ENCODE data around the gene FGGY. TPM values are rescaled to one million over a fixed set of nuclear protein-coding genes. Genes with fewer than 3 reads are reported as not detected.
"Not testable (repeated sequence)": the region's sequence is repeated elsewhere in the genome, so short reads cannot be mapped to it uniquely, and the experiment has no call there.

The FGGY gene
- total RNA-seq, 1 donor from 2014 or later, result 23.1 TPM

DNA sequence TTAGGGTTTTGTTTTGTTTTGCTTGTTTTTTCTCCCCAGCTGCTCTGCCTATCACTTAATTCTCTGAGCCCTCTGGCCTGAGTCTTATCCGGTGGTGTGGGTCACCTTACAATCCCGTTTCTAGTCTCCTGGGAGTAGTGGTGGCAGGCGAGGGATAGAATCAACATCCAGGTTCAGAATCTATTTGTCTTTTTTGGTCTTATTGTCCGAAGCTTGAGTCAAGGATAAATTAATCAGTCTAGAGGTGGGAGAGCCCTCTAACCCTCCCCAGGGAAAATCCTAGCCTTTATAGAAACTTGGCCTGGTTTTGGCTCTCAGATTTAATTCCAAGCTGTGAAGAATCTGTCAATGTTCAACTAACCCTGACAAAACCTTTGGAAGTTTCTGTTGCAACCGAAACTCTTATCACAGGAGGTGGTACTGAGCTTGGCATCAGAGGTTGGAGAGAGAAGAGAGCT, 246.3 kb downstream of the FGGY start:
- DNase-seq (no peak), ATAC-seq (ENCODE audit: poor library complexity) (no peak)
- intact Hi-C loops (cut with DNase I), result no loop called here

DNA sequence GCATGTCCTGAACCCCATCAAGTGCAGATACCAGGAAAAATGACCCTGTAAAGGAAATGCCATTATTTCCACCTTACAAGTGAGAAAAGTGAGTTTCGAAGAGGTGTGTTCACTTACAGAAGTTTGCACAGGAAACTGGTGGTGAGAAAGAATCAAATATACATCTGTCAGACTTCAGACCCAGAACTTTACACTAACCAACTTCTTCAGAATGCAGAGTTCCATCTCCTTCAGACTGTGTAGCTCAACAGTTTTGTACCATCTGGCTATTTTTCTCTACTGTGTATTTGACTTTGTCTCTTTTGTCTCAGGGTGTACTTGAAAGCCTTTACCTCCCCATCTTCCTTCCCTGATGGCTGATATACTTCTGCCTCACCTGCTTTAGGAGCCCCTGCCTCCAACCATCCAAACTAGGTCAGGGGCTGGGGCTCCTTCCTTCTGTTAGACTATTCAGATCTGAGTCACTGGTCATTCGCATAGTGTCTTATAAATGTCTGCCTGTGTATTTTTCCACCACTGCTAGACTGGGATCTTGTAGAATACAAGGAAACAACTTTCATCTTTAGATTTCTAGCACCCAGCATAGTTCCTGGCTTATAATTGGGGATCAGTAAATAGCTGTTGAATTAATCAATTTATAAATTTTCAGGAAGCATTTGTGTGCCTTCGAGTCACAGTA, 247.9 kb downstream of the FGGY start:
- intact Hi-C loops (cut with DNase I), result no loop called here
- ATAC-seq (ENCODE audit: poor library complexity), result no peak
- DNase-seq, result no peak

DNA sequence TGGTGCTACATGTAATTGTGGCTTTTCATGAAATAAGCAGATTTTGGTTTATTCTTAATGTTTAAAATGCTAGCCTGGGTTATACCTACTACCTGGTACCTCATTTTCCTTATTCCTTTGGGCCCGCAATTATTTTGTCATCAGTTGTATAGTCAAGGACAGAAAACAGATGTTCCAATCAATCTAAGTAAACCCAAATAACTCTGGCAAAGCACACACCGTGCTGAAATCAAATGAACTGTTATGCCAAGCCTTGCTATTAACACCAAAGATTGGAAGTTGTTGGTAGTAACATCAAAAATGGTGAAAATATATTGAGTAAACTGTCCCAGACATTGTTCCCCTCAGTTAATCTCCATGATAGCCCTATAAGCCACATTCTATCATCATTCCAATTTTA, 248.9 kb downstream of the FGGY start:
- ATAC-seq (ENCODE audit: poor library complexity) (no peak), DNase-seq (no peak)
- intact Hi-C loops (cut with DNase I), result no loop called here

DNA sequence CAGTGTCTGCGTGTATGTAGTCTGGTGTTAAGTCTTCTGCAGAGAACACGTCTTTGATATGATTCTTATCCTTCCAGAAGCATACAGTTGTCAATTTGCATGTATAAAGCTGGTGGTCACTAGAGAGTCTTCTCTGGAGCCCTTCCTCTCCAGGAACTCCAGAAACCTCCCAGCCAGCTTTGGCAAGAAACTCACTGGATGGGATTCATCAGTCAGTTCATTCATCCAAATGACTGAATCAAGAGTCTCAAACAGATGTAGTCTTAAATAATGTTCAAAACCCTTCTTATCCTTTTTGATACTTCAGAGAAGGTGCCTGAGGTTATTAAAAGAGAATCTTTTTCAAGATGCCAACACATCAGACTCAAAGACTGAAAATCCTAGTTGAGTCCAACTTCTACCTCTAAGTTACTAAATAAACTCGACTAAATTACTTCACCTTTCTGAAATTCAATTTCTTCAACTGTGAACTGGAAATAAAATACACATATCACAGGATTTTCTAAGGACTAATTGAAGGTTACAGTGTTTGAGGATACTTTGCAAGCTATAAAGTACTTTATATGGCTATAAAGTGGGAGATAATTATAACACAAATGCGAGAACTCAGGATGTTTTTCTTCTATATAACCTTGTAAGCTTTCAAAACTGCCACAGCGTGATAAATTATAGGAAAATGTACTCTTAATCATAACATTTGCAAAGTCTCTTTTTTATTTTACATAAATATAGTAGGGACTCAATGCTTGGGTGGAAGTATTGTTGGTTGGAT, 252.4 kb downstream of the FGGY start:
- intact Hi-C loops (cut with DNase I), result no loop called here
- ATAC-seq (ENCODE audit: poor library complexity) (peak; percentile 57), DNase-seq (no peak)

DNA sequence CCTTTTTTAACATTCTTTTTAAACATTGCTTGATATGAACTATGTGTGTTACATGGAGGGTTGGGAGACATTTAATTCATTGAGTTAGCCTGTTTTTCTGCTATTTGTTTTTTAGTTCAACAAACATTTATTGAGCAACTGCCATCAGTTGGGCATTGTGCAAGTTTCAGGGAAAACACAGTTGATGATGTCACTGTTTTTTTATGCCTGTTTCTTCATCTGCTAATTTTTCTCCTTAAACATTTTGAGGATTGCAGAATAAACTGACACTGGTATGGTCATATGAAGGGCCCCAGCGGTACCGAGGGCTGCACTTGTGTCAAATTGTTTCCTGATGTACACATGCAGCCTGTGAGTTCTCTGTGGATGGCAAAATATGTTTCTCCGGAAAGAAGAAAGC, 253.0 kb downstream of the FGGY start:
- ATAC-seq (ENCODE audit: poor library complexity) (peak; percentile 62), DNase-seq (peak; percentile 52)
- intact Hi-C loops (cut with DNase I), result no loop called here

DNA sequence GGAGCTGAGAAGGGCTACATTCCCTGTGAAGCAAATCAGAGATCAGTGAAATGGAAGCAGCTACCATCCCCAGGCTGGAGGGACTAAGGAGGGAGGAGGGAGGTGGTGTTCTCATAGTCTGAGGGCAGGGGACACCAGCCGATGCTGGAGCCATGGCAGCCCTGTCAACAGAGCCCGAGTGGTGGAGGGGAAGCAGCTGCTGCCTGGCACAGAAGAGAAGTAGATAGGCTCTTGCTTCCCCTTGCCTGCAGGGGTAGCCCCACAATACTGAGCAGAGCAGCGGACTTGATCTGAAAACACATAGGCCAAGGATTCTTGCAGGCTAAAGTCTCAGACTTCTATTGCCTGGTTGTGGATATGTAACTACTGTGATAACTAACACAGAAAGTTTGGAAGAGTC, 255.1 kb downstream of the FGGY start:
- DNase-seq, result peak; percentile 45
- intact Hi-C loops (cut with DNase I), result no loop called here
- no peak for ATAC-seq (ENCODE audit: poor library complexity)

DNA sequence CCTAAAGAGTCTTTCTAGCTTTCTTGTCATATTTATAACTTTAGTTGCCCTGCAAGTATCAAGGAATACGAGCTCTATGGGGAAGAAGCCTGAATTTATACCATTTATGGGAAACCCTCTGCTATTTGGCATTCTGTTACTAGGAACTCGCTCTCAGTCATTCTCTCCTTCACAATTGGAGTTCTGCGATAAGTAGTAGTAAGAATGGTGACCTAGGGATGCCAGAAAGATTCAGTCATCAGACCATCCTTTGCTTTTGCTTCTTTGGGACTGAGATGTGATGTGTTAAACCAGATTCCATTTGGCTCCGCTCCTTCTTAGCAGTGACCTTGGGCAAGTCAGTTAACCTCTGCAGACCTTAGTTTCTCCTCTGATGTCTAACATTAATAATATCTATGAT, 256.5 kb downstream of the FGGY start:
- intact Hi-C loops (cut with DNase I), result no loop called here
- DNase-seq (no peak), ATAC-seq (ENCODE audit: poor library complexity) (no peak)

DNA sequence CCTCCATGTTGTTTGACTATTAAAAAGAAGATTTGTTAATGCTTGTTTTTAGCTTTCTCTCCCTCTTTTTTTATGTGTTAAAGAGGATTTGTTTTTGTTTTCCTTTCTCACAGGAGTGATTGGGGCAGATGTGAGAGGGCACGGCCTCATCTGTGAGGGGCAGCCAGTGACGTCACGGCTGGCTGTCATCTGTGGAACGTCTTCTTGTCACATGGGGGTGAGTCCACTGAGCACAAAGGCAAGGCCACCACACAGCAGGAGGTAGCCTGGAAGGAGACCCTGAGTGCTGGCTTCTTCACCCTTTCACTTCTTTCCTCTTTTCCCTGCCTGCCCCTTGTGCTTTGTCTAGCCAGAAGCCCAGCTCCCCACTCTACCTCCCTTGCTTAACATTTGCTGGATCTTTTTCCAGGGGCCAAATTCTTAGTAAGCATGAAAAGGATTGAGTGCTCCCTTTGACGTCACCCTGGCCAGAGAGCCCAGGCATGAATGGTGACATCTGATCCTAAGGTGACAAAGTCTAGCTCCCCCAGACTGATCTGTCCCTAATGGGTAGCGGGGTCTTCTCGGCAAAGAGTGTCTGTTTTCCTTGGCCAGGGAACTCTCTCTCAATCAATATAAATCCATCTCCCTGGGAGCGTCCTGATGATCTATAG, 257.2 kb downstream of the FGGY start:
- ATAC-seq (ENCODE audit: poor library complexity) (no peak), DNase-seq (no peak)
- intact Hi-C loops (cut with DNase I), result no loop called here

DNA sequence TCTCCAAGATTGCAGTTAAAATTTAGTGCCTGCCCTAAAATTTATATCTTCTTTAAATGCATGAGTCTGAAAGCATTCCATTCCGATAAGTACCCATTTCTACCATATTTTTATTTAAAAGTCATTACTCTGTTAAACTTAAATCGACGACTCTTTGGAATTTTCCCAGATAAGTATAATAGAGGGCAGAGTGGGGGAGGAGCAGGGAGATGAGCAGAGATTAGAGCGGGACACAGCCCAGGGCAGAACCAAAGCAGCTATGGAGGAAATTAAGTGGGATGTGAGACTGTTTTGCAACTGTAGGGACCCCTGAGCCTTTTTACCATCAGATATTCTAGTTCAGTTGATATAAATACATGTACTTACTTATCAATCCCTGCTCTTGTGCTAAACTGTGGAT, 257.9 kb downstream of the FGGY start:
- intact Hi-C loops (cut with DNase I), result no loop called here
- no peak for DNase-seq
- ATAC-seq (ENCODE audit: poor library complexity), result no peak

DNA sequence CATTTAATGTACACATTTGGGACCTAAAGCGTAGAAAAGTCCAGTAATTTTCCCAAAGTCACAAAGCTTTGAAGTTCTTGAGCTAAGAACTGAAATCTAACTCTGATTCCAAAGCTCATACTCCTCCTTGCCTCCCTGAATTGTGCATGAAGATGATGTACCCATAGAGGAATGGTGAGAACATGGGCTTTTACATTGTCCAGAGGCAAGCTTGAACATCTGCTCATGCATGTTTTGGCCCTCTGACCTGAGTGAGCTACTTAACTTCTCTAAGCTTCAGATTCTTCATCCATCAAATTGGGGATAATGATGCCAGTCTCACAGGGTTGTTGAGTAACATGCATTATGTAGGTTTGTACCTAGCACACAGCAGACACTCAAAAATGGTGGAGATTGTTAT, 259.5 kb downstream of the FGGY start:
- ATAC-seq (ENCODE audit: poor library complexity) (no peak), DNase-seq (no peak)
- intact Hi-C loops (cut with DNase I), result no loop called here

DNA sequence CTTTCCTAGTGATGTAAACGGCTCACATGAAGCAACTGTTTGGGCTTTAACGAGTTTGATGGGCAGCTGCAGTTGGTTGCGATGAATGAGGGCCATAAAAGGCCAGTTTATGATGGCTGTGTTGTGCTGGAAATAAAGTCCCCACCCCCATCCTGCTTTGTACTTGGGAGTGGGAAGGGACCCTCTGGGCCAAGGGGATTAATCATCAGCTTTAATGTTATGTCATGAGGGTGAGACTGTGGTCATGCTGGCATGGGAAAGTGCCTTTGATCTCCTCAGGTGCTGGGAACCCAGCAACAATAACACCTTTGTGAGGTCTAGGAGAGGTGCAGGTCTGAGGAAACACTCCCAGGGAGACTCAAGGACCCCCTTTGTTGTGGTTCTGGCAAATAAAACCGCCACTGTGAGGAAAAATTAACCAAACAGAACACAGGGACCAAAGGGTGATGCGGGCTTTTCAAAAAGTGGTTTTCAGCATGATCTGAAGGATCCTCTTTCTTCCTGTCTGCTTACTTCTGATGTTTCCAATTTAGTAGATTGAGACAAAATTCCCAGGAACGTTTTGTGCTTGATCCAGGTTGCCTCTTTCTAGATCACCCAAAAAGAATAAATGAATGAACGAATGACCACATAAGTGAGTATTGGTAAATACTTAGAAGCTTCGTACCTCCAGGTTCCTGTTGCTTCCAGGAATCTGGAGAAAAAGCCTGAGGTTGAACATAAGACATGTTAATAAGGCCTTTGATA, 260.1 kb downstream of the FGGY start:
- DNase-seq, result no peak
- intact Hi-C loops (cut with DNase I), result no loop called here
- ATAC-seq (ENCODE audit: poor library complexity), result no peak

DNA sequence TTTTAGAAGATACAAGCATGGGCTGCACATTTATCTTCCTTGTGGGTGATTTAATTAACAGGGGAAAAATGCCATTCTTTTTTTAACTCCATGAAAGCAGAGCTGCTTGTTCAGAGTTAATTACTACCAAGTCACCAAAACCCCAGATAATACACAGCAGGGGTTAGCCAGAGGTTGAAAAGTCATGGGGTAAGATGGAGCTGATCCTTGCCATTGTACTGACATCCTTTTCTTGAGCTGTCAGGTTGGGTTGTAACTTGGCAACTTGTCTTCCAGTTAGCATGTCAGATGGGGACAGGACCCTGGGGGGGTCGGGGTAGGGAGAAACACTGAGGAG, 260.6 kb downstream of the FGGY start:
- no peak for DNase-seq
- ATAC-seq (ENCODE audit: poor library complexity), result no peak
- intact Hi-C loops (cut with DNase I), result no loop called here

DNA sequence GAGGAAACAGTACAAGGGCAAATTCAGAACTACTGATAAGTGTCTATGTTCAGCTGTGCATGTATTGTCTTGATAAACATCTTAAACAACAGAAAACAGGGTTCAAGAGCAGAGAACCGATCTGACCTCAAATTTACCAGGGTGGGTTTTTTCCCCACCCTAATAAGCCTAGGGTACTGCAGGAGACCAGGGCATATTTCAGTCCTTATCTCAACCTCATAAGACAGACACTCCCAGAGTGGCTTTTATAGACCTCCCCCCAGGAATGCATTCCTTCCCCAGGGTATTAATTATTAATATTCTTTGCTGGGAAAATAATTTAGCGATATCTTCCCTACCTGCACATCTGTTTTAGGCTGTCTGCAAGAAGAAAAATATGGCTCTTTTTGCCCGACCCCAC, 261.7 kb downstream of the FGGY start:
- intact Hi-C loops (cut with DNase I); DNase-seq: not testable (repeated sequence)

DNA sequence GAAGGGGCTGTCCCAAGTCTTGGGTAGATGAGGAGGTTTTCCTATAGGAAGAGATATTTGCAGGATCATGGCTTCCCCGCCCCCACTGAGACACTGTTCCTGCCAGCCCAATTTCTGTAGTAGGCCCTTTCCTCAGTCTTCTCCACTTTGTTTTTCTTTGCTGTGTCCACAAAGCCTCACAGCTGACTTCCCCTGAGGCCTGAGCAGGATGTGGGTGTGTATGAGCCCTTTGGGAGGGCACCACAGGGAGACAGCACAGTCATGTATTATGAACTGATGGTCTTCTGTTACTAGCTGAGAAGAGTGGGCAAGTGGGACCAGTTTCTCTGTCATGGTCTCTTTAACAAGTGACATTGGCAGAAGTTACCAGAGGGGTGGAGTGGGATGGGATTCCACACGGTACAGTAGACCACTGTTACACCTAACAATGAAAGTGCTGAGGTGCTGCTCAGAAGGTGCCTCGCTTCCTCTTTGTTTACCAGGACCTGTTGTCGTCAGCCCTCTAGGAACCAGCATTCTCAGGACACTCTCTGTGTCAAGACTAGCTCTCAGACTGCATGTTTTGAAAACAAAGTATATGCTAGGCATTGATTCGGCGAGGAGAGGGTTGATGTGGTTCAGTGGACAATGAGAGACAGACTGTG, 264.0 kb downstream of the FGGY start:
- intact Hi-C loops (cut with DNase I), result no loop called here
- no peak for DNase-seq
- no peak for ATAC-seq (ENCODE audit: poor library complexity)

More for the DNA sequence above, 261.7 kb downstream of the FGGY start:
- ATAC-seq (ENCODE audit: poor library complexity), result not testable (repeated sequence)

DNA sequence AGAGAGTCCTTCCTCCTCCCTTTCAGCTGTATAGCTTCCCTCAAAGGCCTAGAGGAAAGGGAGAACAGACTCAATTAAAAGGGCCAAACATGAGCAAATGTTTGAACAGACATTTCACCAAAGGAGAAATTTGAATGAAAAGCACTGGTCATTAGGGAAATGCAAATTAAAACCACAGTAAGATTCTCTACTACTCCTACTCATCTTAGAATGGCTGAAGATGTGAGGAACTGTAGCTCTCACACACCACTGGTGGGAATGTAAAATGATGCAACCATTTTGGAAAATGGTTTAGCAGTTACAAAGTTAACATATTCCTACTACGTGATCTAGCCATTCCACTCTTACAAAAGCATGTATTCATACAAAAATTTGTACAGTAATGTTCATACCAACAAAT, 264.9 kb downstream of the FGGY start:
- no peak for DNase-seq
- intact Hi-C loops (cut with DNase I), result no loop called here
- no peak for ATAC-seq (ENCODE audit: poor library complexity)

DNA sequence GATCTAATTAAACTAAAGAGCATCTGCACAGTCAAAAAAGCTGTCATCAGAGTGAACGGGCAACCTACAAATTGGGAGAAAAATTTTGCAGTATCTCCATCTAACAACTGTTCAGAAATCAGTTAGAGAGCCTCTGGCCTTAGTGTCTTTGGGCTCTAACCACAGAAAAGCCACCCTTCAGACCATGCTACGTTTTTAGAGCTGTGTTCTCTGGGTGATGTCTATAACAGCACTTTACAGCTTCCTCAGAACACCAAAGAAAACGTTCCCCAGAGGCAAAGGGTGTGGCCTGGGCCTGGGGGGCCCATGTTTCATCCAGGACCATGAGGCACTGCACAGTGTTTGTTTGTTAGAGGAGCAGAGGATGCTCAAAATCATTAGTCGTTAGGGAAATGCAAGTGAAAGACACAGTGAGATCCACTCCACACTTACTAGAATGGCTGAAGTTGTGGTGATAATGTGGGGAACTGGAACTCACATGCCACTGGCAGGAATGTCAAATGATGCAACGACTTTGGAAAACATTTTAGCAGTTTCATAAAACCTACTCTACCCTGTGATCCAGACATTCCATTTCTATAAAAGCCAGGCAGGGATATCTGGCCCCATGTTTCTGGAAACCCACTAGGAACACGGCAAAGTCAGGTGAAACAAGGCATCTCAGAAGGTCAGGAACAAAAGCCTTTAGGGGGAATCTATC, 267.4 kb downstream of the FGGY start:
- no peak for ATAC-seq (ENCODE audit: poor library complexity)
- intact Hi-C loops (cut with DNase I), result no loop called here

DNA sequence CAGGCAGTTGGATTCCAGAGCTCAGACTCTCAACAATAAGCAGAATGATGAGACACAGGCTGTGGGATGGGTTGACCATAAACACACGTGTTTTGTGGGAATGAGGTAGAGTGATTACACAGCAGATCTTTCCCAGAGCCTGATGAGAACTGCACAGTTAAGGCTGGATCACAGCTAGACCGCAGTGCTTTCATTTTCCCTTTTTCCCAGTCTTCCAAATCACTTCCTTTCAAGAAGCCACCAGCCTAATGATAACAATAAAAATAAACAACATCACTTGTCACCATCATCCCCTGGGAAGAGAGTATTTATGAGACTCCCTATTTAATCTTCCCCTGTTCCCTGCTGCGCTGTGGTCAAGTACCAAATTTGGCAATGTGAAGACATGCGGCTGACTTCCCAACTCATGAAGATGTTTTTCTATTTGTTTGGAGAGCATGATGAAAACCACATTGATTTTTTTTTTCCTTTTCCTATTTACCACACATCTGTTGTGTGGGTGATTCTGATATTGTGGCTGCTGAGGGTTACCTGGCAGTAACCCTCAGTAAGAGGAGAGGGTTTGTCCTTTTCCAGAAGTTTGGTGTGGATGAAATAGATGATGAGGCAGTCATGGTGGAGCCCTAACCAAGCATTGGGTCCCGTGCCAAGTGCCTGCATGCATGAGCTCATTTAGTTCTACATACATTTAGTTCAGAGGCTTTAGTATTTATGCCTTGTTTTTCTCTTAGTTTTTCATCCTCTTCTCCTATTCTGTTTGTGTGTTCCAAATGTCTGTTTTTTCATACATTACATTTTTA, 268.9 kb downstream of the FGGY start:
- intact Hi-C loops (cut with DNase I), result no loop called here
- peak; percentile 49 for DNase-seq
- peak; percentile 43 for ATAC-seq (ENCODE audit: poor library complexity)

More for the DNA sequence above, 267.4 kb downstream of the FGGY start:
- no peak for DNase-seq

Measured in Right ventricle myocardium superior (tissue), 1 donor.